Tibial nerve (tissue), 4 donors: ENCODE results near the gene VPS13D.

ENCODE experiments used
- CTCF ChIP-seq, 5 experiments: fragments of 200-600 bp in 3 of 5; fragments of 450-650 bp in 2 of 5; sonication (generic) in 3 of 5; IDR thresholded peaks; one replicate each; pipeline ENCODE4 v1.5.1; 2016 to 2019; ENCODE audit warnings: antibody characterized with exemption in 5 of 5, mild to moderate bottlenecking in 3 of 5, moderate library complexity in 2 of 5
- EP300 ChIP-seq, 2 donors: sonication (generic); formaldehyde crosslinking; IDR thresholded peaks; one replicate each; pipeline ENCODE4 v1.6.1; 2017; ENCODE audit warnings: antibody characterized with exemption in 2 of 2, mild to moderate bottlenecking in 1 of 2
- POLR2A ChIP-seq, 2 donors: fragments of 450-650 bp; IDR thresholded peaks; one replicate each; pipeline ENCODE4 v1.6.1; 2017; ENCODE audit warnings: antibody characterized with exemption in 2 of 2, mild to moderate bottlenecking in 2 of 2, moderate library complexity in 2 of 2

DNA sequence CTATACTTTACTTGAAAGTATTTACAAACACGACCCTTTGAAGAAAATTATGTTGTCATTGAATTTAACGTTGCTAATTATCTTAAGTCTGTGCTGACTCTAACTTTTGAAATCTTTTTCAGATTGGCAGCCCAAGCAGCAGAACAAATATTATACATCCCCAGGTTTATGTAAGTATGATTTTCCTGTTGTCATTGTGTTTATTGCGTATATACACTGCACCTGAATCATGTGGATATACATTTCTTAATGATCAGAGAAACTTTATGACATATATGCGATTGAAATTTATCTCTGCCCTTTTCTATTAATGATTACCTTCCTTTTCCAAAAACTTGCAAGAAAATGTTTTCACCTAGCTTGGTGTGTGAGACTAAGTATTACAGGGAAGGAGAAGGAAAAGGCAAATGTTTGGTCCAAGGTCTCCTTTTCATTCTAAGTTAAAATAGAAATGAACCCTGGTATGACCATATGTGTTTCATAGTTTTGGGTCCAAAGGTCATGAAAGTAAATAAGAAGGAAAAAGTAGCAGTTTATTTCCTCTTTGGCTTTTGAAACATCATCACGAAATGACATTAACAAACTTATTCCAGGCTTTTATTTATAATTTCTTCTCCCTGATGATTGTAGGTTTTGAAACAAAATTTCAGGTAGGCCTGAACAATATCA is 116.8 kb downstream of the VPS13D start:
- TF ChIP-seq CTCF (IDR thresholded peaks at IDR 0.05) = no peak
- TF ChIP-seq EP300 (IDR thresholded peaks at IDR 0.05) = no peak
- no peak for TF ChIP-seq POLR2A (IDR thresholded peaks at IDR 0.05)
